ENCODE data around the gene TNFRSF17. TPM values are rescaled to one million over a fixed set of nuclear protein-coding genes. Genes with fewer than 3 reads are reported as not detected.

TNFRSF17 gene
- not detected in 5 replicates for total RNA-seq (2022; extraction: Qiagen RNA extraction)

GRCh38 chr16:11964761-11965551 lies at the start of gene TNFRSF17:
Gene TNFRSF17 (plus strand): TSS chr16:11965210. CDS start chr16:11965325, 115 bp downstream.

GRCh38 chr16:11915644-11916523 lies 49.1 kb upstream of the TNFRSF17 start, which contains the start of gene GSPT1:
Gene GSPT1 (minus strand): TSS chr16:11915956. CDS start chr16:11915720, 236 bp downstream.

GRCh38 chr16:11941945-11942344 lies 23.1 kb upstream of the TNFRSF17 start, which contains the start of gene NPIPB2:
Gene NPIPB2 (minus strand): TSS chr16:11942045. CDS start chr16:11942045, 0 bp downstream.

Other genes with a start within 250 kb of the TNFRSF17 start
- 31.6 to 40.5 TPM (median 38.8 TPM) in 5 replicates for gene TXNDC11, start 222.4 kb upstream of the TNFRSF17 start, total RNA-seq (2022; extraction: Qiagen RNA extraction)
- gene ZC3H7A, start 168.0 kb upstream of the TNFRSF17 start, total RNA-seq (2022; extraction: Qiagen RNA extraction) = 25.0 to 36.6 TPM (median 25.3 TPM) in 5 replicates
- 208 to 313 TPM (median 213 TPM) in 5 replicates for gene RSL1D1, start 113.7 kb upstream of the TNFRSF17 start, total RNA-seq (2022; extraction: Qiagen RNA extraction)
- gene GSPT1, start 49.3 kb upstream of the TNFRSF17 start, total RNA-seq (2022; extraction: Qiagen RNA extraction) = 177 to 240 TPM (median 183 TPM) in 5 replicates
- 2.3 to 4.7 TPM (median 3.9 TPM) in 5 replicates for gene NPIPB2, start 23.2 kb upstream of the TNFRSF17 start, total RNA-seq (2022; extraction: Qiagen RNA extraction)
- gene SNX29, start 11.5 kb downstream of the TNFRSF17 start, total RNA-seq (2022; extraction: Qiagen RNA extraction) = 2.1 to 2.9 TPM (median 2.9 TPM) in 5 replicates